AG04450 (cell line): ENCODE measurements around the gene ZNF536. TPM values are rescaled to one million over a fixed set of nuclear protein-coding genes. Genes with fewer than 3 reads are reported as not detected.

Experiments
- CTCF ChIA-PET: fragments of 300-600, 350-600 bp; formaldehyde crosslinking; extraction: SDS; loops from one replicate; lab custom pipeline; 2022; ENCODE audit warnings: antibody characterized with exemption, inconsistent platforms; lab: Charles Lee
- POLR2A ChIA-PET: fragments of 350-600 bp; formaldehyde crosslinking; extraction: SDS; loops from one replicate; lab custom pipeline; 2021; ENCODE audit warnings: antibody characterized with exemption, inconsistent platforms; lab: Yijun Ruan, JAX
- DNase-seq: peaks from one replicate; pipeline ENCODE4 v3.0.0-alpha.2; 2011; ENCODE audit warnings: low read depth, low spot score
- H3K27ac ChIP-seq: one replicate; pipeline ENCODE4 v1.5.1; 2012; ENCODE audit warnings: low read depth, low read length, control low read depth
- H3K27me3 ChIP-seq: one replicate; pipeline ENCODE4 v1.6.0; 2012; ENCODE audit warnings: low read length; ENCODE audit not compliant: control insufficient read depth, insufficient read depth
- H3K4me3 ChIP-seq: 2 replicates; pipeline ENCODE4 v1.5.1; 2011; ENCODE audit warnings: mild to moderate bottlenecking, low read depth, low read length, control low read depth
- H3K9me3 ChIP-seq: 2 replicates; pipeline ENCODE4 v1.5.1; 2012; ENCODE audit warnings: low read length; ENCODE audit not compliant: control insufficient read depth, insufficient read depth
- CTCF ChIP-seq: IDR thresholded peaks from 2 replicates; pipeline ENCODE4 v1.5.1; 2011; ENCODE audit warnings: low read depth, low read length, control low read depth, inconsistent platforms
- polyA plus RNA-seq: library from polyadenylated mRNA; depleted of rRNA; stranded (reverse); fragments of >200 nt; gene quantifications from 2 replicates; pipeline ENCODE4 v1.2.3, GENCODE V29; 2011

ZNF536 gene
- polyA plus RNA-seq, 1 experiment: not detected

GRCh38 chr19:30606114-30607050, 234.2 kb downstream of the ZNF536 start:
- POLR2A ChIA-PET: no interaction called here
- Histone ChIP-seq H3K27ac (no peak overlapping the region), H3K27me3 (no peaks in the 10 kb centered on the region), H3K4me3 (no peak overlapping the region), H3K9me3 (peaks cover 44% of the 10 kb centered on the region; the same call in 1 of the 2 replicates)
- CTCF ChIA-PET: no interaction called here
- DNase-seq: no peak
- no peak for TF ChIP-seq CTCF
